ENCODE results near the gene RAF1.

The RAF1 gene

GRCh38 chr3:12584083-12584482 lies 79.8 kb downstream of the RAF1 start:
- Histone ChIP-seq H3K4me2 (ENCODE audit: low read depth, low read length, poor library complexity, severe bottlenecking) (no peak overlapping the region), H3K9me2 (replicated peaks; ENCODE audit: insufficient read depth, low read length) (no peaks in the 10 kb centered on the region), H3K9me3 (ENCODE audit: insufficient read depth, low read length) (no peaks in the 10 kb centered on the region), H3K36me3 (ENCODE audit: low read length) (peaks cover 21% of the 10 kb centered on the region; the same call in 1 of the 2 replicates), H3K27me3 (ENCODE audit: low read length) (no peaks in the 10 kb centered on the region), H3K27ac (ENCODE audit: low read depth, low read length) (no peak overlapping the region), H3K79me2 (ENCODE audit: insufficient read depth, low read length) (no peaks in the 10 kb centered on the region), H3K4me3 (ENCODE audit: insufficient read depth, low read length, poor library complexity, severe bottlenecking) (no peak overlapping the region), H4K20me1 (ENCODE audit: low read depth, low read length) (no peaks in the 10 kb centered on the region), H3K9ac (ENCODE audit: low read length) (no peak overlapping the region), H3F3A (ENCODE audit: insufficient read depth) (peaks cover 6% of the 10 kb centered on the region; the same call in 1 of the 2 replicates), H2AFZ (ENCODE audit: low read depth, low read length, severe bottlenecking) (no peak overlapping the region)
- TF ChIP-seq CTCF (IDR thresholded peaks at IDR 0.05; ENCODE audit: insufficient read depth, low read length, poor library complexity, severe bottlenecking): no peak
- TF ChIP-seq EZH2phosphoT487 (conservative IDR thresholded peaks at IDR 0.05; ENCODE audit: low read length): no peak

- Histone ChIP-seq H3K36me3 (ENCODE audit: low read length) (peaks cover 23% of the 10 kb centered on the region; the same call in 1 of the 2 replicates), H3K4me2 (ENCODE audit: low read depth, low read length, poor library complexity, severe bottlenecking) (no peak overlapping the region), H3K27me3 (ENCODE audit: low read length) (no peaks in the 10 kb centered on the region), H3K9ac (ENCODE audit: low read length) (no peak overlapping the region), H3K9me3 (ENCODE audit: insufficient read depth, low read length) (no peaks in the 10 kb centered on the region), H3F3A (ENCODE audit: insufficient read depth) (peaks cover 6% of the 10 kb centered on the region; the same call in 1 of the 2 replicates), H3K9me2 (replicated peaks; ENCODE audit: insufficient read depth, low read length) (no peaks in the 10 kb centered on the region), H3K27ac (ENCODE audit: low read depth, low read length) (no peak overlapping the region), H3K4me3 (ENCODE audit: insufficient read depth, low read length, poor library complexity, severe bottlenecking) (no peak overlapping the region), H4K20me1 (ENCODE audit: low read depth, low read length) (no peaks in the 10 kb centered on the region), H2AFZ (ENCODE audit: low read depth, low read length, severe bottlenecking) (no peak overlapping the region), H3K79me2 (ENCODE audit: insufficient read depth, low read length) (no peaks in the 10 kb centered on the region)
- TF ChIP-seq EZH2phosphoT487 (conservative IDR thresholded peaks at IDR 0.05; ENCODE audit: low read length) (no peak), CTCF (IDR thresholded peaks at IDR 0.05; ENCODE audit: insufficient read depth, low read length, poor library complexity, severe bottlenecking) (no peak)
Observed at GRCh38 chr3:12583280-12583679, 80.6 kb downstream of the RAF1 start.

GRCh38 chr3:12582730-12583129 lies 81.2 kb downstream of the RAF1 start:
- Histone ChIP-seq H3K4me2 (ENCODE audit: low read depth, low read length, poor library complexity, severe bottlenecking) (no peak overlapping the region), H3K36me3 (ENCODE audit: low read length) (peaks cover 19% of the 10 kb centered on the region; the same call in 1 of the 2 replicates), H3K9ac (ENCODE audit: low read length) (no peak overlapping the region), H3K79me2 (ENCODE audit: insufficient read depth, low read length) (no peaks in the 10 kb centered on the region), H4K20me1 (ENCODE audit: low read depth, low read length) (no peaks in the 10 kb centered on the region), H3K9me2 (replicated peaks; ENCODE audit: insufficient read depth, low read length) (no peaks in the 10 kb centered on the region), H3K9me3 (ENCODE audit: insufficient read depth, low read length) (no peaks in the 10 kb centered on the region), H3K27me3 (ENCODE audit: low read length) (no peaks in the 10 kb centered on the region), H2AFZ (ENCODE audit: low read depth, low read length, severe bottlenecking) (no peak overlapping the region), H3F3A (ENCODE audit: insufficient read depth) (peaks cover 6% of the 10 kb centered on the region; the same call in 1 of the 2 replicates), H3K4me3 (ENCODE audit: insufficient read depth, low read length, poor library complexity, severe bottlenecking) (no peak overlapping the region), H3K27ac (ENCODE audit: low read depth, low read length) (no peak overlapping the region)
- TF ChIP-seq EZH2phosphoT487 (conservative IDR thresholded peaks at IDR 0.05; ENCODE audit: low read length): no peak

- H3K27me3 ChIP-seq (ENCODE audit: low read length): no peaks in the 10 kb centered on the region
- H3K4me2 ChIP-seq (ENCODE audit: low read depth, low read length, poor library complexity, severe bottlenecking): no peak overlapping the region
- no peak overlapping the region for H3K27ac ChIP-seq (ENCODE audit: low read depth, low read length)
- no peaks in the 10 kb centered on the region for H3K79me2 ChIP-seq (ENCODE audit: insufficient read depth, low read length)
- H3K4me3 ChIP-seq (ENCODE audit: insufficient read depth, low read length, poor library complexity, severe bottlenecking): no peak overlapping the region
- H3K9me2 ChIP-seq (replicated peaks; ENCODE audit: insufficient read depth, low read length): no peaks in the 10 kb centered on the region
- TF ChIP-seq CTCF (IDR thresholded peaks at IDR 0.05; ENCODE audit: insufficient read depth, low read length, poor library complexity, severe bottlenecking) (no peak), EZH2phosphoT487 (conservative IDR thresholded peaks at IDR 0.05; ENCODE audit: low read length) (no peak)
- no peak overlapping the region for H3K9ac ChIP-seq (ENCODE audit: low read length)
- H3K9me3 ChIP-seq (ENCODE audit: insufficient read depth, low read length): no peaks in the 10 kb centered on the region
- no peaks in the 10 kb centered on the region for H4K20me1 ChIP-seq (ENCODE audit: low read depth, low read length)
- no peaks in the 10 kb centered on the region for H3F3A ChIP-seq (ENCODE audit: insufficient read depth)
- no peak overlapping the region for H2AFZ ChIP-seq (ENCODE audit: low read depth, low read length, severe bottlenecking)
- peaks cover 7% of the 10 kb centered on the region; the same call in 1 of the 2 replicates for H3K36me3 ChIP-seq (ENCODE audit: low read length)
Observed at GRCh38 chr3:12579905-12580304, 84.0 kb downstream of the RAF1 start.

All from SU-DHL-6 (cell line).